ENCODE results near the gene PLXNC1. TPM values are rescaled to one million over a fixed set of nuclear protein-coding genes. Genes with fewer than 3 reads are reported as not detected.

PLXNC1 gene
- total and polyA plus RNA-seq, 4 donors, result 1.7 to 70.0 (median 36.3) TPM

- DNase-seq, result no peak
- ATAC-seq (ENCODE audit: insufficient read depth, low FRiP score), result no peak
- Histone ChIP-seq H3K27me3 (ENCODE audit: control insufficient read depth in 3 of 3, insufficient read depth in 3 of 3, low read length in 2 of 3) (no peaks in the 10 kb centered on the region), H3K27ac (ENCODE audit: low read depth in 1 of 2, low read length in 1 of 2) (no peak overlapping the region), H3K4me1 (ENCODE audit: control insufficient read depth in 5 of 5, insufficient read depth in 5 of 5, low read length in 5 of 5) (peaks cover 0 to 1% (median 0%) of the 10 kb centered on the region in 5 donors), H3K36me3 (ENCODE audit: control insufficient read depth in 4 of 4, insufficient read depth in 4 of 4, low read length in 4 of 4) (peaks cover 0 to 2% (median 0%) of the 10 kb centered on the region in 4 donors), H3K9me3 (ENCODE audit: control insufficient read depth in 4 of 4, insufficient read depth in 3 of 4, low read length in 3 of 4) (no peaks in the 10 kb centered on the region), H3K9ac (ENCODE audit: insufficient read depth in 1 of 2, low read length in 2 of 2) (no peak overlapping the region), H3K4me3 (no peak overlapping the region)
- TF ChIP-seq, protein P1, sequence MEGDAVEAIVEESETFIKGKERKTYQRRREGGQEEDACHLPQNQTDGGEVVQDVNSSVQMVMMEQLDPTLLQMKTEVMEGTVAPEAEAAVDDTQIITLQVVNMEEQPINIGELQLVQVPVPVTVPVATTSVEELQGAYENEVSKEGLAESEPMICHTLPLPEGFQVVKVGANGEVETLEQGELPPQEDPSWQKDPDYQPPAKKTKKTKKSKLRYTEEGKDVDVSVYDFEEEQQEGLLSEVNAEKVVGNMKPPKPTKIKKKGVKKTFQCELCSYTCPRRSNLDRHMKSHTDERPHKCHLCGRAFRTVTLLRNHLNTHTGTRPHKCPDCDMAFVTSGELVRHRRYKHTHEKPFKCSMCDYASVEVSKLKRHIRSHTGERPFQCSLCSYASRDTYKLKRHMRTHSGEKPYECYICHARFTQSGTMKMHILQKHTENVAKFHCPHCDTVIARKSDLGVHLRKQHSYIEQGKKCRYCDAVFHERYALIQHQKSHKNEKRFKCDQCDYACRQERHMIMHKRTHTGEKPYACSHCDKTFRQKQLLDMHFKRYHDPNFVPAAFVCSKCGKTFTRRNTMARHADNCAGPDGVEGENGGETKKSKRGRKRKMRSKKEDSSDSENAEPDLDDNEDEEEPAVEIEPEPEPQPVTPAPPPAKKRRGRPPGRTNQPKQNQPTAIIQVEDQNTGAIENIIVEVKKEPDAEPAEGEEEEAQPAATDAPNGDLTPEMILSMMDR (IDR thresholded peaks at IDR 0.05; ENCODE audit: control extremely low read depth, extremely low read depth), result no peak
- 91 to 93% methylated on average over 8 of the region's 8 CpGs for WGBS, 2 donors
These were observed 80.1 kb downstream of the PLXNC1 start for GRCh38 chr12:94228488-94228907.

DNA sequence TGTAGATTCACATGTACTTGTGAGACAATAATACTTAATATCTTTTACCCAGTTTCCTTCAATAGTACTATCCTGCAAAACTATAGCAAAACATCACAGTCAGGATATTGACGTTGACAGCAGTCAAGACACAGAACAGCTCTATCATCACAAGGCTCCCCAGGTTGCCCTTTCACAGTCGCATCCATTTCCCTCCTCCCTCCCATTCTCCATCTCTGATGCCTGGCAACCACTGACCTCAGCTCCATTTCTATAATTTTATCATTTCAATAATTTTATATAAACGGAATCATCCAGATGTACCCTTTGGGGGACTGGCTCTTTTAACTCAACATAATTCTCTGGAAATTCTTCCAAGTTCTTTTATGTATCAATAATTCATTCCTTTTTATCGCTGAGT, 81.5 kb downstream of the PLXNC1 start:
- Histone ChIP-seq H3K27ac (ENCODE audit: low read depth in 1 of 2, low read length in 1 of 2) (no peak overlapping the region), H3K4me3 (no peak overlapping the region), H3K36me3 (ENCODE audit: control insufficient read depth in 4 of 4, insufficient read depth in 4 of 4, low read length in 4 of 4) (peaks cover 0 to 2% (median 0%) of the 10 kb centered on the region in 4 donors), H3K27me3 (ENCODE audit: control insufficient read depth in 3 of 3, insufficient read depth in 3 of 3, low read length in 2 of 3) (no peaks in the 10 kb centered on the region), H3K9ac (ENCODE audit: insufficient read depth in 1 of 2, low read length in 2 of 2) (no peak overlapping the region), H3K4me1 (ENCODE audit: control insufficient read depth in 5 of 5, insufficient read depth in 5 of 5, low read length in 5 of 5) (peaks cover 0 to 1% (median 0%) of the 10 kb centered on the region in 5 donors), H3K9me3 (ENCODE audit: control insufficient read depth in 4 of 4, insufficient read depth in 3 of 4, low read length in 3 of 4) (no peaks in the 10 kb centered on the region)
- ATAC-seq (ENCODE audit: insufficient read depth, low FRiP score) (no peak), DNase-seq (no peak)
- TF ChIP-seq, protein P1 (IDR thresholded peaks at IDR 0.05; ENCODE audit: control extremely low read depth, extremely low read depth), result no peak
- 88 to 93% methylated on average over 4 of the region's 4 CpGs for WGBS, 2 donors

GRCh38 chr12:94230357-94230905, 82.1 kb downstream of the PLXNC1 start:
- ATAC-seq (ENCODE audit: insufficient read depth, low FRiP score), result no peak
- Histone ChIP-seq H3K27me3 (ENCODE audit: control insufficient read depth in 3 of 3, insufficient read depth in 3 of 3, low read length in 2 of 3) (no peaks in the 10 kb centered on the region), H3K4me3 (no peak overlapping the region), H3K9me3 (ENCODE audit: control insufficient read depth in 4 of 4, insufficient read depth in 3 of 4, low read length in 3 of 4) (no peaks in the 10 kb centered on the region), H3K4me1 (ENCODE audit: control insufficient read depth in 5 of 5, insufficient read depth in 5 of 5, low read length in 5 of 5) (peaks cover 0 to 1% (median 0%) of the 10 kb centered on the region in 5 donors), H3K27ac (ENCODE audit: low read depth in 1 of 2, low read length in 1 of 2) (no peak overlapping the region), H3K9ac (ENCODE audit: insufficient read depth in 1 of 2, low read length in 2 of 2) (no peak overlapping the region), H3K36me3 (ENCODE audit: control insufficient read depth in 4 of 4, insufficient read depth in 4 of 4, low read length in 4 of 4) (peaks cover 0 to 2% (median 0%) of the 10 kb centered on the region in 4 donors)
- TF ChIP-seq, protein P1 (IDR thresholded peaks at IDR 0.05; ENCODE audit: control extremely low read depth, extremely low read depth), result no peak
- DNase-seq, result no peak
- 74 to 78% methylated on average over 2 of the region's 2 CpGs for WGBS, 2 donors

DNA sequence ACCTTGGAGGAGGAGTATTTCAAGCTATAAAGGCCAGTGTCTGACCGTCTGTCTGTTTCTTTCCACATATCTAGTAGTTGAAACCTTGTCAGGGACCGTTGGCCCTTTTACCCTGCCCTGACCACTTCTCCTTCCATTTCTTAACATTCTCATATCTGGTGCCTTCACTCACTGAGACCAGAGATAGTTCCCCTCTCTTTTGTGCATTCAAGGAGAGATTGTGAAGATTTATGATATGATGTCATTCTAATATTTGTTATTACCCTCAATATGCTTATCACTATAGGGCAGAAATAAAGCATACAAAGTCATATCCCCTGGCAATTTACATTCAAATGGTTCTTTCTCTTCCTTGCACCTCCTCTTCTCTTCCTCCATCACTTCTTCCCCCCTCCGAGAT, 83.3 kb downstream of the PLXNC1 start:
- no peak for DNase-seq
- Histone ChIP-seq H3K27me3 (ENCODE audit: control insufficient read depth in 3 of 3, insufficient read depth in 3 of 3, low read length in 2 of 3) (no peaks in the 10 kb centered on the region), H3K36me3 (ENCODE audit: control insufficient read depth in 4 of 4, insufficient read depth in 4 of 4, low read length in 4 of 4) (peaks cover 0 to 2% (median 0%) of the 10 kb centered on the region in 4 donors), H3K27ac (ENCODE audit: low read depth in 1 of 2, low read length in 1 of 2) (no peak overlapping the region), H3K4me3 (no peak overlapping the region), H3K9me3 (ENCODE audit: control insufficient read depth in 4 of 4, insufficient read depth in 3 of 4, low read length in 3 of 4) (peaks cover 0 to 2% (median 0%) of the 10 kb centered on the region in 4 donors), H3K9ac (ENCODE audit: insufficient read depth in 1 of 2, low read length in 2 of 2) (no peak overlapping the region), H3K4me1 (ENCODE audit: control insufficient read depth in 5 of 5, insufficient read depth in 5 of 5, low read length in 5 of 5) (peaks cover 0 to 1% (median 0%) of the 10 kb centered on the region in 5 donors)
- ATAC-seq (ENCODE audit: insufficient read depth, low FRiP score), result no peak
- WGBS, 2 donors, result 34 to 77% methylated on average over 3 of the region's 3 CpGs
- TF ChIP-seq, protein P1 (IDR thresholded peaks at IDR 0.05; ENCODE audit: control extremely low read depth, extremely low read depth), result no peak

Data from lung (tissue), 12 donors.